Activated CD4-positive, alpha-beta memory T cell treated with anti-CD3 and anti-CD28 coated beads, Interleukin-2, amount 10 ng/mL, durations not matched to agents 7 days and 5 days (primary cell): ENCODE data around the gene RRBP1. TPM values are rescaled to one million over a fixed set of nuclear protein-coding genes. Genes with fewer than 3 reads are reported as not detected.
A peak's percentile ranks its signal among the peaks of the same experiment; 100 is the strongest.

ENCODE experiments used
- CTCF ChIA-PET: fragments of 350-600 bp; sonication (Branson Sonifier 250); formaldehyde crosslinking; loops from one replicate; lab custom pipeline; 2021; ENCODE audit warnings: antibody characterized with exemption, inconsistent platforms; lab: Charles Lee
- POLR2A ChIA-PET: fragments of 350-600 bp; sonication (Branson Sonifier 250); formaldehyde crosslinking; loops from one replicate; lab custom pipeline; 2021; ENCODE audit warnings: antibody characterized with exemption; lab: Charles Lee
- DNase-seq: peaks from one replicate; pipeline ENCODE4 v3.0.0-alpha.2; 2020
- H3K27ac Mint-ChIP-seq: one replicate; pipeline ENCODE4 v1.8.0; 2021; ENCODE audit warnings: mild to moderate bottlenecking, mixed read lengths
- H3K27me3 Mint-ChIP-seq: one replicate; pipeline ENCODE4 v1.8.0; 2021; ENCODE audit warnings: mixed read lengths
- H3K36me3 Mint-ChIP-seq: one replicate; pipeline ENCODE4 v1.8.0; 2021; ENCODE audit warnings: low read depth, mixed read lengths
- H3K4me1 Mint-ChIP-seq: one replicate; pipeline ENCODE4 v1.8.0; 2021; ENCODE audit warnings: mixed read lengths
- H3K4me3 Mint-ChIP-seq: one replicate; pipeline ENCODE4 v1.8.0; 2021; ENCODE audit warnings: mild to moderate bottlenecking, mixed read lengths
- H3K9me3 Mint-ChIP-seq: one replicate; pipeline ENCODE4 v1.8.0; 2021; ENCODE audit warnings: mixed read lengths
- total RNA-seq, 2 experiments: library from RNA; stranded (reverse); gene quantifications; one replicate each; pipeline ENCODE4 v1.2.3, GENCODE V29; 2021

RRBP1 gene
- total RNA-seq, 2 experiments from 2014 or later = 82.3 to 85.7 TPM

- H3K27me3 Mint-ChIP-seq = peaks cover 52% of the 10 kb centered on the region
- peaks cover 22% of the 10 kb centered on the region for H3K4me1 Mint-ChIP-seq
- H3K9me3 Mint-ChIP-seq = no peaks in the 10 kb centered on the region
- POLR2A ChIA-PET = no interaction called here
- no peak for DNase-seq
- H3K36me3 Mint-ChIP-seq = peaks cover 13% of the 10 kb centered on the region
- CTCF ChIA-PET = interaction anchor here (2.1 to 3.9 kb wide), 4 partner anchors 15 to 314 kb away, joined by 4 to 29 read pairs (median 19); partner anchors contain the start of genes BANF2 and DSTN
- H3K4me3 Mint-ChIP-seq = peak overlapping the region; percentile 18
- H3K27ac Mint-ChIP-seq = no peak overlapping the region
Measured at GRCh38 chr20:17684077-17684888, 2.2 kb upstream of the RRBP1 start.

- Mint-ChIP-seq H3K9me3 (no peaks in the 10 kb centered on the region), H3K4me1 (peaks cover 29% of the 10 kb centered on the region), H3K4me3 (peak overlapping the region; percentile 18), H3K36me3 (peaks cover 17% of the 10 kb centered on the region), H3K27me3 (peaks cover 49% of the 10 kb centered on the region), H3K27ac (no peak overlapping the region)
- CTCF ChIA-PET = interaction anchor here (0.6 to 5.5 kb wide), 49 partner anchors 10 to 607 kb away, joined by 3 to 43 read pairs (median 6); partner anchors contain the start of genes BANF2, BFSP1 and DSTN
- DNase-seq = no peak
- POLR2A ChIA-PET = interaction anchor here (0.8 to 3.3 kb wide), 24 partner anchors 7 to 824 kb away, joined by 3 to 39 read pairs (median 8); partner anchors contain the start of genes BANF2, BFSP1, DSTN and KAT14
Measured at GRCh38 chr20:17683218-17684076, 1.4 kb upstream of the RRBP1 start.

GRCh38 chr20:17682889-17683198 lies 802 bp upstream of the RRBP1 start:
- Mint-ChIP-seq H3K4me3 (peak overlapping the region; percentile 84), H3K27me3 (peaks cover 46% of the 10 kb centered on the region), H3K4me1 (peaks cover 34% of the 10 kb centered on the region), H3K9me3 (no peaks in the 10 kb centered on the region), H3K27ac (no peak overlapping the region), H3K36me3 (peaks cover 21% of the 10 kb centered on the region)
- CTCF ChIA-PET = interaction anchor here (0.6 to 5.5 kb wide), 65 partner anchors 9 to 1108 kb away, joined by 3 to 43 read pairs (median 5); partner anchors contain the start of genes BANF2, BFSP1, DSTN and KAT14
- POLR2A ChIA-PET = interaction anchor here (0.6 to 3.3 kb wide), 28 partner anchors 8 to 824 kb away, joined by 3 to 39 read pairs (median 6); partner anchors contain the start of genes BANF2, BFSP1, DSTN and KAT14
- no peak for DNase-seq

- peaks cover 34% of the 10 kb centered on the region for H3K4me1 Mint-ChIP-seq
- ChIA-PET CTCF (interaction anchor here (0.6 to 5.5 kb wide), 59 partner anchors 10 to 1107 kb away, joined by 3 to 43 read pairs (median 5); partner anchors contain the start of genes BANF2, BFSP1, DSTN and ZNF133), POLR2A (interaction anchor here (0.7 to 3.3 kb wide), 26 partner anchors 9 to 825 kb away, joined by 3 to 39 read pairs (median 7); partner anchors contain the start of genes BFSP1, DSTN, KAT14 and MGME1)
- H3K27me3 Mint-ChIP-seq = peaks cover 35% of the 10 kb centered on the region
- H3K4me3 Mint-ChIP-seq = peak overlapping the region; percentile 84
- H3K36me3 Mint-ChIP-seq = peaks cover 31% of the 10 kb centered on the region
- H3K9me3 Mint-ChIP-seq = no peaks in the 10 kb centered on the region
- DNase-seq = no peak
- peak overlapping the region; percentile 83 for H3K27ac Mint-ChIP-seq
Measured at GRCh38 chr20:17681726-17682102, 328 bp downstream of the RRBP1 start.

GRCh38 chr20:17680836-17681725 lies 961 bp downstream of the RRBP1 start:
- peak; percentile 81 for DNase-seq
- H3K4me1 Mint-ChIP-seq = peaks cover 34% of the 10 kb centered on the region
- CTCF ChIA-PET = interaction anchor here (0.7 to 5.5 kb wide), 23 partner anchors 9 to 312 kb away, joined by 3 to 35 read pairs (median 8); partner anchors contain the start of genes BANF2 and DSTN
- H3K36me3 Mint-ChIP-seq = peaks cover 36% of the 10 kb centered on the region
- H3K4me3 Mint-ChIP-seq = peak overlapping the region; percentile 75
- no peaks in the 10 kb centered on the region for H3K9me3 Mint-ChIP-seq
- H3K27ac Mint-ChIP-seq = peak overlapping the region; percentile 58
- peaks cover 30% of the 10 kb centered on the region for H3K27me3 Mint-ChIP-seq
- POLR2A ChIA-PET = interaction anchor here (0.7 to 3.3 kb wide), 18 partner anchors 10 to 826 kb away, joined by 3 to 39 read pairs (median 10); partner anchors contain the start of genes BFSP1, DSTN, KAT14 and MGME1

GRCh38 chr20:17679941-17680835 lies 1.9 kb downstream of the RRBP1 start:
- peaks cover 42% of the 10 kb centered on the region for H3K36me3 Mint-ChIP-seq
- peak overlapping the region; percentile 65 for H3K27ac Mint-ChIP-seq
- peaks cover 22% of the 10 kb centered on the region for H3K27me3 Mint-ChIP-seq
- DNase-seq = no peak
- H3K4me3 Mint-ChIP-seq = peak overlapping the region; percentile 75
- no peaks in the 10 kb centered on the region for H3K9me3 Mint-ChIP-seq
- CTCF ChIA-PET = interaction anchor here (0.7 to 5.5 kb wide), 6 partner anchors 8 to 258 kb away, joined by 3 to 35 read pairs (median 4); no protein-coding TSS in a partner anchor
- POLR2A ChIA-PET = interaction anchor here (0.8 to 3.3 kb wide), 5 partner anchors 13 to 147 kb away, joined by 3 to 20 read pairs (median 3); partner anchors contain the start of gene DSTN
- peaks cover 38% of the 10 kb centered on the region for H3K4me1 Mint-ChIP-seq

- Mint-ChIP-seq H3K4me1 (peaks cover 41% of the 10 kb centered on the region), H3K4me3 (no peak overlapping the region), H3K27me3 (peaks cover 9% of the 10 kb centered on the region), H3K36me3 (peaks cover 46% of the 10 kb centered on the region), H3K9me3 (no peaks in the 10 kb centered on the region), H3K27ac (no peak overlapping the region)
- DNase-seq = no peak
- ChIA-PET CTCF (interaction anchor here (0.7 to 5.5 kb wide), 4 partner anchors 10 to 220 kb away, joined by 3 to 35 read pairs (median 4); partner anchors contain the start of gene DSTN), POLR2A (interaction anchor here (0.9 to 1.3 kb wide), 3 partner anchors 14 to 286 kb away, joined by 3 read pairs; no protein-coding TSS in a partner anchor)
Measured at GRCh38 chr20:17678886-17679285, 3.2 kb downstream of the RRBP1 start.

GRCh38 chr20:17678295-17678694 lies 3.7 kb downstream of the RRBP1 start:
- no peak overlapping the region for H3K27ac Mint-ChIP-seq

GRCh38 chr20:17676942-17677341 lies 5.1 kb downstream of the RRBP1 start:
- Mint-ChIP-seq H3K27me3 (no peaks in the 10 kb centered on the region), H3K4me1 (peaks cover 37% of the 10 kb centered on the region), H3K4me3 (no peak overlapping the region), H3K27ac (no peak overlapping the region), H3K9me3 (no peaks in the 10 kb centered on the region), H3K36me3 (peaks cover 54% of the 10 kb centered on the region)
- DNase-seq = no peak
- ChIA-PET POLR2A (interaction anchor here (0.7 to 1.3 kb wide), 2 partner anchors 11 to 290 kb away, joined by 3 to 7 read pairs; no protein-coding TSS in a partner anchor), CTCF (no interaction called here)

More at GRCh38 chr20:17678295-17678694, 3.7 kb downstream of the RRBP1 start:
- CTCF ChIA-PET = interaction anchor here (1.3 to 5.5 kb wide), 2 partner anchors 173 to 221 kb away, joined by 4 to 35 read pairs; no protein-coding TSS in a partner anchor
- Mint-ChIP-seq H3K4me3 (no peak overlapping the region), H3K9me3 (no peaks in the 10 kb centered on the region), H3K36me3 (peaks cover 52% of the 10 kb centered on the region), H3K27me3 (peaks cover 6% of the 10 kb centered on the region), H3K4me1 (peaks cover 43% of the 10 kb centered on the region)
- no peak for DNase-seq
- POLR2A ChIA-PET = interaction anchor here (0.9 to 1.3 kb wide), 3 partner anchors 14 to 287 kb away, joined by 3 read pairs; no protein-coding TSS in a partner anchor

GRCh38 chr20:17676378-17676759 lies 5.7 kb downstream of the RRBP1 start:
- no peak overlapping the region for H3K4me3 Mint-ChIP-seq
- POLR2A ChIA-PET = interaction anchor here (1.3 kb wide), 1 partner anchor 10 kb away, joined by 7 read pairs; no protein-coding TSS in a partner anchor
- H3K27me3 Mint-ChIP-seq = no peaks in the 10 kb centered on the region
- CTCF ChIA-PET = interaction anchor here (0.8 kb wide), 1 partner anchor 262 kb away, joined by 3 read pairs; no protein-coding TSS in a partner anchor
- no peak overlapping the region for H3K27ac Mint-ChIP-seq
- no peaks in the 10 kb centered on the region for H3K9me3 Mint-ChIP-seq
- no peak for DNase-seq
- peaks cover 58% of the 10 kb centered on the region for H3K36me3 Mint-ChIP-seq
- peaks cover 37% of the 10 kb centered on the region for H3K4me1 Mint-ChIP-seq
